Fibroblast of lung (primary cell): ENCODE measurements around the gene F11. TPM values are rescaled to one million over a fixed set of nuclear protein-coding genes. Genes with fewer than 3 reads are reported as not detected.

Source experiments
- DNase-seq, 2 donors: peaks; one replicate each; pipeline versions ENCODE4 v3.0.0 to v3.0.0-alpha.2; 2010; ENCODE audit warnings: low read depth in 2 of 2
- H2AFZ ChIP-seq: 2 replicates; pipeline ENCODE4 v1.5.1; 2012; ENCODE audit warnings: low read length, control low read depth, inconsistent platforms
- H3K27ac ChIP-seq: 2 replicates; pipeline ENCODE4 v1.5.1; 2011; ENCODE audit warnings: low read length, control low read depth; ENCODE audit not compliant: insufficient read depth
- H3K27me3 ChIP-seq: 2 replicates; pipeline ENCODE4 v1.5.1; 2011; ENCODE audit warnings: mild to moderate bottlenecking, low read length; ENCODE audit not compliant: control insufficient read depth, insufficient read depth
- H3K36me3 ChIP-seq: 2 replicates; pipeline ENCODE4 v1.5.1; 2011; ENCODE audit warnings: low read length; ENCODE audit not compliant: control insufficient read depth, insufficient read depth
- H3K4me1 ChIP-seq: 2 replicates; pipeline ENCODE4 v1.5.1; 2011; ENCODE audit warnings: low read length; ENCODE audit not compliant: control insufficient read depth, insufficient read depth; ENCODE audit errors: extremely low read depth
- H3K4me2 ChIP-seq: 2 replicates; pipeline ENCODE4 v1.5.1; 2011; ENCODE audit warnings: low read length, control low read depth; ENCODE audit not compliant: insufficient read depth; ENCODE audit errors: extremely low read depth
- H3K4me3 ChIP-seq, 4 experiments: fragments of 200-600 bp in 1 of 4; sonication (generic) in 1 of 4; replicated peaks in 1 of 4; 2 replicates each; pipeline ENCODE4 v1.5.1; 2011 to 2016; ENCODE audit warnings: low read length in 4 of 4, low read depth in 3 of 4, mild to moderate bottlenecking in 3 of 4, control low read depth in 2 of 4, inconsistent platforms in 1 of 4, mixed read lengths in 1 of 4; ENCODE audit not compliant: insufficient read depth in 1 of 4; ENCODE audit errors: control extremely low read depth in 1 of 4
- H3K79me2 ChIP-seq: 2 replicates; pipeline ENCODE4 v1.5.1; 2012; ENCODE audit warnings: mild to moderate bottlenecking, low read length, inconsistent platforms; ENCODE audit not compliant: control insufficient read depth, insufficient read depth
- H3K9ac ChIP-seq: 2 replicates; pipeline ENCODE4 v1.5.1; 2011; ENCODE audit warnings: mild to moderate bottlenecking, low read length, control low read depth; ENCODE audit not compliant: insufficient read depth
- H3K9me3 ChIP-seq: 2 replicates; pipeline ENCODE4 v1.5.1; 2012; ENCODE audit warnings: low read depth, low read length; ENCODE audit not compliant: control insufficient read depth, insufficient read depth
- H4K20me1 ChIP-seq: 2 replicates; pipeline ENCODE4 v1.5.1; 2011; ENCODE audit warnings: low read length; ENCODE audit not compliant: control insufficient read depth, insufficient read depth; ENCODE audit errors: extremely low read depth
- CTCF ChIP-seq, 2 donors: IDR thresholded peaks in 1 of 2; conservative IDR thresholded peaks in 1 of 2; 1 replicate in 1 of 2; 2 replicates in 1 of 2; pipeline ENCODE4 v1.5.1; 2011 to 2012; ENCODE audit warnings: low read length in 2 of 2, control low read depth in 1 of 2, inconsistent platforms in 1 of 2, low read depth in 1 of 2, mild to moderate bottlenecking in 1 of 2
- EZH2 ChIP-seq: IDR thresholded peaks from 2 replicates; pipeline ENCODE4 v1.5.1; 2012; ENCODE audit warnings: low read length, control low read depth, mild to moderate bottlenecking; ENCODE audit errors: missing control alignments
- polyA plus RNA-seq, 2 donors: library from polyadenylated mRNA; depleted of rRNA in 1 of 2; stranded (reverse) in 1 of 2; unstranded in 1 of 2; fragments of >200 nt; gene quantifications; 2 replicates each; pipeline ENCODE4 v1.2.1, GENCODE V29; 2011 to 2012; ENCODE audit warnings: missing spikeins in 1 of 2
- total RNA-seq: library from RNA; depleted of rRNA; stranded (reverse); fragments of >200 nt; gene quantifications from 2 replicates; pipeline ENCODE4 v1.2.1, GENCODE V29; 2014

F11 gene
- total and polyA plus RNA-seq, 2 donors (not counting 1 experiment from before 2014, with no cell fraction given) = not detected

GRCh38 chr4:186234367-186234766 lies 31.6 kb upstream of the F11 start:
- TF ChIP-seq EZH2 (no peak), CTCF (conservative IDR thresholded peaks at IDR 0.05 in 1 of 2, IDR thresholded peaks at IDR 0.05 in 1 of 2; ENCODE audit: low read depth in 1 of 2, low read length in 2 of 2) (no peak)
- Histone ChIP-seq H3K27me3 (no peaks in the 10 kb centered on the region), H4K20me1 (no peaks in the 10 kb centered on the region), H3K4me3 (no peak overlapping the region), H3K9me3 (no peaks in the 10 kb centered on the region), H2AFZ (no peak overlapping the region), H3K4me1 (no peaks in the 10 kb centered on the region), H3K9ac (no peak overlapping the region), H3K27ac (no peak overlapping the region), H3K79me2 (no peaks in the 10 kb centered on the region), H3K36me3 (no peaks in the 10 kb centered on the region), H3K4me2 (no peak overlapping the region)
- DNase-seq = no peak

- H3K9ac ChIP-seq = no peak overlapping the region
- H3K4me1 ChIP-seq = no peaks in the 10 kb centered on the region
- no peak for DNase-seq
- no peaks in the 10 kb centered on the region for H3K27me3 ChIP-seq
- no peak overlapping the region for H3K27ac ChIP-seq
- H2AFZ ChIP-seq = no peak overlapping the region
- no peaks in the 10 kb centered on the region for H4K20me1 ChIP-seq
- TF ChIP-seq CTCF (conservative IDR thresholded peaks at IDR 0.05 in 1 of 2, IDR thresholded peaks at IDR 0.05 in 1 of 2; ENCODE audit: low read depth in 1 of 2, low read length in 2 of 2) = no peak
- TF ChIP-seq EZH2 = no peak
- H3K36me3 ChIP-seq = no peaks in the 10 kb centered on the region
- no peak overlapping the region for H3K4me3 ChIP-seq
- H3K9me3 ChIP-seq = no peaks in the 10 kb centered on the region
- no peak overlapping the region for H3K4me2 ChIP-seq
- no peaks in the 10 kb centered on the region for H3K79me2 ChIP-seq
These were observed 29.9 kb upstream of the F11 start for GRCh38 chr4:186236126-186236525.

- H3K4me3 ChIP-seq = no peak overlapping the region
- no peak for DNase-seq
- H3K27ac ChIP-seq = no peak overlapping the region
- no peaks in the 10 kb centered on the region for H3K9me3 ChIP-seq
- no peaks in the 10 kb centered on the region for H3K36me3 ChIP-seq
- H4K20me1 ChIP-seq = no peaks in the 10 kb centered on the region
- no peaks in the 10 kb centered on the region for H3K27me3 ChIP-seq
- H2AFZ ChIP-seq = no peak overlapping the region
- H3K9ac ChIP-seq = no peak overlapping the region
- TF ChIP-seq EZH2 = no peak
- H3K4me2 ChIP-seq = no peak overlapping the region
- no peaks in the 10 kb centered on the region for H3K4me1 ChIP-seq
- H3K79me2 ChIP-seq = no peaks in the 10 kb centered on the region
These were observed 25.5 kb upstream of the F11 start for GRCh38 chr4:186240452-186240847.
